ENCODE measurements around the gene REM2.

DNA sequence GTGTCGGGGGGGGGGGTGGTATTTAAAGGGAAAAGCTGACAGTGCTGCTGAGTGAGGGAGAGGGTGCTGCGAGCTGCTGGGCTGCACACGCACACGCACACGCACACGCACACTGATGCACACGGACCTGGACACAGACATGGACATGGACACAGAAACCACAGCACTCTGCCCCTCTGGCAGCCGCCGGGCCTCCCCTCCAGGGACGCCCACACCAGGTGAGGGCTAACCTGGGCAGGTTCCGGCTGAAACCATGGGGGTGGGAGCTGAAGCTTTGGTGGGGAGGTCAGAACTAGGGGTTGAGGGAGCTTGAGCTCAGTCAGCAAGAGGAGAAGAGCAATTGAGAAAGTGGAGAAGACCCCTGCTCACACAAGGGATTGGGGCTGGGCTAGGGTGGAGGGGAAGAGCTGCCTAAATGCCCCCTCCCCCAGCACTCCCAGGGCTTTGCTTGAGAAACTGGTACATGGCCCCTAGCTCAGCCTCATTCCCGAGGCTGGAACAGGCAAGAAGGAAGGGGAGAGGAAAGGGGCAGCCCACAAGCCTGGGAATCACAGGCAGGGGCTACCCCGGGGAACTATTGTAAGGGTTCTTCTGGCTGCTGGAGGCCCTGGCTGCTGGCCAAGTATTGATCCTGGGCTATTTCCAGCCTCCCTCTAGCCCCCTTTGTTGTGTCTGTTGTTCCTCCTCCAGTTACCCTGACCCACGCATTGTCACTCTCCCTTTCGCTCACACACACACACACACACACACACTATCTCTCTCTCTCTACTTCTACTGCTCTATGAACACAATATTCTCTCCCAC is at the start of gene REM2:
- TF ChIP-seq CTCF (conservative IDR thresholded peaks at IDR 0.05; ENCODE audit: low read depth, low read length): no peak
- no peak for TF ChIP-seq EZH2 (IDR thresholded peaks at IDR 0.05; ENCODE audit: borderline replicate concordance, low read depth, low read length, poor library complexity, severe bottlenecking)
